Right hindlimb (tissue), 1 donor: ENCODE measurements around the gene DEFB131B.
"Not testable (repeated sequence)": the region's sequence is repeated elsewhere in the genome, so short reads cannot be mapped to it uniquely, and the experiment has no call there.

ENCODE experiments used
- DNase-seq: peaks from one replicate; pipeline ENCODE4 v3.0.0-alpha.2; 2018

Gene DEFB131B, protein sequence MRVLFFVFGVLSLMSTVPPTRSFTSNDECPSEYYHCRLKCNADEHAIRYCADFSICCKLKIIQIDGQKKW

DNA sequence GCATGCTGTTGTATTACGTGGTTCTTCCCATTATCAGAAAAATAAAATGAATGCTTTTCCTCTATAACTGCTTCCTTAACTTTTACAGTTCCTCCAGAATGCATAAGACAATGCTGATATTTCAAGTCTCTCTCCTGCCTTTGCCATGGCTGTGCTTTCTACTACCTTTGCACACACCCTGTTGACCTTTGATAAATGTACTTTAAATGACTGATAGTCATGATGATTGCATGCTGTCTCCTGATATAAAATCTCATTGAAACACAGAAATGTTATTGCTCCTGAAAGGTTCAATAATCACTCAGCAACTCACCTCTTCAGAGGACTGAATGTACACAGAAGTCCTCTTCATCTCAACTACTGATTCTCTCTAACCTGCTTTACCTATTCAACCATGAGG, at the start of gene DEFB131B:
TSS of gene DEFB131B (plus strand) at position 395 of the 400 bp plus-strand sequence. CDS start at position 395, 0 bp downstream.
- DNase-seq = not testable (repeated sequence)

DNA sequence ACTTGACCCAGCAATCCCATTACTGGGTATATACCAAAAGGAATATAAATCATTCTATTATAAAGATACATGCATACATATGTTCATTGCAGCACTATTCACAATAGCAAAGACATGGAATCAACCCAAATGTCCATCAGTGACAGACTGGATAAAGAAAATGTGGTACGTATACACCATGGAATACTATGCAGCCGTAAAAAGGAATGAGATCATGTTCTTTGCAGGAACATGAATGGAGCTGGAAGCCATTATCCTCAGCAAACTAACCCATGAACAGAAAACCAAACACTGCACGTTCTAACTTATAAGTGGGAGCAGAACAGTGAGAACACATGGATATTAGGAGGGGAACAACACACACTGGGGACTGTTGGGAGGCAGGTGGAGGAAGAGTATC, 49.0 kb upstream of the DEFB131B start:
- DNase-seq = not testable (repeated sequence)

DNA sequence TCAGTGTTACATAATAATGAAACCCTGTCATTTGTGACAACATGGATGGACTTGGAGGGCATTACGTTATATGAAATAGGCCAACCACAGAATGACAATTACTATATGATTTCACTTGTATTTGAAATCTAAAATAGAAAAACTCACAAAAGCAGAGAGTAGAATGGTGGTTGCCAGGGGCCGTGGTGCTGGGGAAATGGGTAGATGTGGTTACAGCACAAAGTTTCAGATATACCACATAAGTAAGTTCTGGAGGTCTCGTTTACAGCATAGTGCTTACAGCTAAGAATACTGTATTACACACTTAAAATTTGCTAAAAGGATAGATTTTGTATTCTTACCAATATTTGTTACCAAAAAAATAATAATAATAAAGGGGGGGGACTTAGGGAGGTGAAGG, 48.6 kb upstream of the DEFB131B start:
- not testable (repeated sequence) for DNase-seq

DNA sequence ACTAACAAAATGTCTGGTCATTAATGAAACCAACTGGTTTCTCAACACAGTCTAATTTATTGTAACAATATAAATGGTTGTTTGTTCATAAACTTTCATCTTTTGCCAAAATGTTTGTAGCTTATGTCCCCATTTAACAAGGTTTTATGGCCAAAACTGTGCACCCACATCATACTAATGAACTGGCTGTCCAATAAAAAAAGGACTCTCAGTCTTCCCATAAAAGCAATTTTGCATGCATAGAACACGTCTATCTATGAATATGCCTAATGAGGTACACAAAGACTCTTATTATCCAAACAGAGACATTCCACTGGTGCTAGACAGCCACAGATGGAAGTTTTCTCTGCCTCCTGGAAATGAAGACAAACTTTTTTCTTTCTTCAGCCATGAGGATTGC, 45.4 kb upstream of the DEFB131B start, which contains the start of gene DEFB108B:
TSS of gene DEFB108B (plus strand) at position 390 of the 400 bp plus-strand sequence. CDS start at position 390, 0 bp downstream.
- not testable (repeated sequence) for DNase-seq

DNA sequence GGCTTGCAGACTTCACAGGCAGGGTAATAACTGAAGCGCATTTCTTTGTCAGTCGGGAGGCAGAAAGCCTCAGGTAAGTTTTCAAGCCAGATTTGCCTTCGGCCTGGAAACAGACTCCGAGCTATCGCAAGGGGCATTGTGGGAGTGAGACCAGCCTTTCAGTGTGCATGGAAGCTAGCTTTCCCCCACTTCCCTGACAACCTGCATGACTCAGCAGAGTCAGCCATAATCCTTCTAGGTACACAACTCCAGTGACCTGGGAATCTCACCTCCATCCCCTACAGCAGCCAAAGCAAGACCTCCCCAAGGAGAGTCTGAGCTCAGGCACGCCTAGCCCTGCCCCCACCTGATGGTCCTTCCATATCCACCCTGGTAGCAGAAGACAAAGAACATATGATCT, 35.5 kb upstream of the DEFB131B start:
- not testable (repeated sequence) for DNase-seq

DNA sequence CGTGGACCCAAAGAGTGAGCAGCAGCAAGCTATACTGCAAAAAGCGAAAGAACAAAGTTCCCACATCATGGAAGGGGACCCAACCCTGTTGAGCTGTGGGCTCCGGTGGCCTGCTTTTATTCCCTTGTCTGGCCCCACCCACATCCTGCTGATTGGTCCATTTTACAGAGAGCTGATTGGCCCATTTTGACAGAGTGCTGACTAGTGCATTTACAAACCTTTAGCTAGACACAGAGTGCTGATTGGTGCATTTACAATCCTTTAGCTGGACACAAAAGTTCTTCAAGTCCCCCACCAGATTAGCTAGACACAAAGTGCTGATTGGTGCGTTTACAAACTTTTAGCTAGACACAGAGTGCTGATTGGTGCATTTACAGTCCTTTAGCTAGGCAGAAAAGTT, 34.9 kb upstream of the DEFB131B start:
- DNase-seq = not testable (repeated sequence)

DNA sequence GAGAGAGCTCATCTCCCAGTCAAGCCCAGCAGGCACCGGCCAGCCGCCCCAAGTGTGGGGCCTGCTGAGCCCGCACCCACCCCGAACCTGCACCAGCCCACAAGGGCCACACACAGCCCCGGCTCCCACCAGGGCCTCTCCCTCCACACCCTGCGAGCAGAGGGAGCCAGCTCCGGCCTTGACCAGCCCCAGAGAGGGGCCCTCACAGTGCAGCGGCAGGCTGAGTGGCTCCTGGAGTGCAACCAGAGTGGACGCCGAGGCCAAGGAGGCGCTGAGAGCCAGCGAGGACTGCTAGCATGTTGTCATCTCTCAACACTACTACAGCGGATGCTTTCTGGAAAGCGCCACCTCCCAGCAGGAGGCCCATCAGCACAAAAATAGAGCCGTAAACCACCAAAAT, 34.4 kb upstream of the DEFB131B start:
- no peak for DNase-seq

DNA sequence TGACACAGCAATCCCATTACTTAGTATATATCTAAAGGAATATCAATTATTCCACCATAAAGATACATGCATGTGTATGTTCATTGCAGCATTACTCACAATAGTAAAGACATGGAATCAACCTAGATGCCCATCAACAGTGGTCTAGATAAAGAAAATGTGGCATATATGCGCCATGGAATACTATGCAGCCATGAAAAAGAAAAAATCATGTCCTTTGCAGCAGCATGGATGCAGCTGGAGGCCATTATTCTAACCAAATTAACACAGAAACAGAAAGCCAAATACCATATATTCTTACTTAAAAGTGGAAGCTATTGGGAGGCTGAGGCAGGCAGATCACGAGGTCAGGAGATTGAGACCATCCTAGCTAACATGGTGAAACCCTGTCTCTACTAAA, 24.4 kb upstream of the DEFB131B start:
- not testable (repeated sequence) for DNase-seq

DNA sequence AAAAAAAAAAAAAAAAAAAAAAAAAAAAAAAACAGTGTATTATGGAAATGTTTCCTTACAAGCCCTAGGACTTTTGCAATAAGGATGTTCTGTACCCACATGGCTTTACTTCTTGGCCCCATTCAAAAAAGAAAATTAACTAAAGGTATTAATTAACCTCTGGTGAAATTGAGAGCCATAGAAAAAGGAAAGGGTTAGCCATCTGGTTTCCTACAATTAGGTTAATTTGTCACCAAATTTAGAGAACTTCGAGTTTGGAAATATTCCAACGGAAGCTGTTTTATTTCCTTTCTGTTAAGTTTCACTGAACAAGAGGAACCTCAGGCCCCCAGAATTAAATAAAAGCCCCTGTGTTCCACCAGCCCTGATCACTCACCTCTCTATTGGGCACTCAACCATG, 22.4 kb upstream of the DEFB131B start:
- not testable (repeated sequence) for DNase-seq

DNA sequence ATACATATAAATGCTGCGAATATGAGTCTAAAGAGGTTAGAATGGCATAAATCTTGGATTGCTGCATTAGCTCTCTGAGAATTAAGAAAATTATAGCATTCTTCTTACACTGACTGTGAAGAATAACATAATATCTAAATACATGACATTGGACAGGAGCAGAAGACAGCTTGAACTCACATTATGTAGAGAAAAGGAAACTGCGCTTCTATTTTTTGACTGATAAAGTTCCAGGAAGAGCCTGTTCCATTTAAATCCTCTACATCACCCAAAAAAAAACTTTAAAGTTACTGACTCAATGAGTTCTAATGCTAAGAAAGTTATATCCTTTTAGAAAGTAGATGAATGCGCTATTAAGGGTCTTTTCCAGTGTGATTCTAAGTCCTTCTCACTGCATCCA, 17.4 kb upstream of the DEFB131B start:
- not testable (repeated sequence) for DNase-seq

DNA sequence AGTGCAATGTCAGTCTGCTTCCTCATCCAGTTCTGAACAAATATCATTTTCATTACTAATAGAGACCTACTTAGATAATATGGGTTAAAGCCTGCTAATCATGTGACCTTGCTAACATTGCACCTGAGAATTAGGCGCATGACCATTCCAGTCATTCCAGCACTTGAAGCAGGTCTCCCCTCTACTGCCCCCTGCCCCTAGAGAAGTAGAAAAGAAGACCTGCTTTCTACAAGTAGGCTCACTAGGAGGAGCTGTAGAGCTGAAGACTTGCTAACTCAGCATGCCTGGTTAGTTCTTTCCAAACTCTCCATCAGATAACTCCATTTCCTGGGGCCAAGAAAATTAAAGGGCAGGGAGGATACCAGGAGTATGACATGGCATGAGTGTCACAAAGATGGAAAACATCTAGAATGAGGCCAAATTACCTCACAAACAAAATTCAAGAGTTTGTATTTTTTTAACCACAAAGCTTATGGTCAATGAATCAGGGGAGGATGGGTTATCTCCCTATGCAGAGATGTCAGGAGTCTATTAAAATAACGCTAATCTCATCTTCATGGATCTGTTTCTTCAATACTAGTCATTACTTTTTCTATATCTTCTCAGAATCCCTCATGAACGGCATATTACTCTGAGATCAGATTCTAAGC, 14.2 kb upstream of the DEFB131B start:
- DNase-seq = peak; percentile 22

DNA sequence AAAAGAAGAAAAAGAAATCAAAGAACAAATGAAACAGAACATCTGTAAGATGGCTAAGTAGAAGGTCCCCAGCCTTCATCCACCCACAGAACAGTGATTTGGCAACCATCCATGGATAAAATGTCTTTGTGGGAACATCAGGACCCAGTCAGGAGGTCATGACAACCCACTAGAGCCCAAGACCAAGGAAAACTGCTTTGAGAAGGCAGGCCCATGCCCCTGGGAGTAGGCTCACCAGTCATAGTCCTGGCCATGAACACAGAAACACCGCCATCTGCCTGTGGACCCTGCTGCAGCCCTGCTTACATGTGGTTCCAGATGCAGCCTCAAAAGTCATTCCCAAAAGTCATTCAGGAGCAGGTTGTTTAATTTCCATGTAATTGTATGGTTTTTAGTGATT, 11.0 kb upstream of the DEFB131B start:
- DNase-seq = not testable (repeated sequence)

DNA sequence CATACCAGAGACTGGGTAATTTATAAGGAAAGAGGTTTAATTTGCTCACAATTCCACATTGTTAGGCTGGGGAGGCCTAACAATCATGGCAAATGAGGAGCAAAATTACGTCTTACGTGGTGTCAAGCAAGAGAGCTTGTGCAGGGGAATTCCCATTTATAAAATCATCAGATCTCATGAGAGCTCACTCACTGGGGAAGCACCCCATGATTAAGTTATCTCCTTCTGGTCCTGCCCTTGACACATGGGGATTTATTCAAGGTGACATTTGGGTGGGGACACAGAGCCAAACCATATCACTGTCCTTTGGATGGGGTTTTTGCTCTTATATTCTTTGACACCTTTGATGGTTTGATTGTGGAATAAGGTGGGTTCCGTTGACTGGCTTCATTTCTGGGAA, 8.3 kb upstream of the DEFB131B start:
- DNase-seq = not testable (repeated sequence)

DNA sequence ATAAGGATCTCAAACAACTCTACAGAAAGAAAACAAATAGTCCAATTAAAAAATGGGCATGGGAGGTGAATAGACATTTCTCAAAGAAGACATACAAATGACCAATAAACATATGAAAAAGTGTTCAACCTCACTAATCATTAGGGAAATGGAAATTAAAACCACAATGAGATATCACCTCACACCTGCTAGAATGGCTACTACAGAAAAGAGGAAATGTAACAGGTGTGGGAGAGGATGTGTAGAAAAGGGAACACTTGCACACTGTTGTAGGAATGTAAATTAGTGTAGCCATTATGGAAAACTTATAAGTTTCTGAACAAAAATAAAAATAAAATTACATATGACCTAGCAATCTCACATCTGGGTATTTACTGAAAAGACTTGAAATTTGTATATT, 7.6 kb upstream of the DEFB131B start:
- DNase-seq = not testable (repeated sequence)

DNA sequence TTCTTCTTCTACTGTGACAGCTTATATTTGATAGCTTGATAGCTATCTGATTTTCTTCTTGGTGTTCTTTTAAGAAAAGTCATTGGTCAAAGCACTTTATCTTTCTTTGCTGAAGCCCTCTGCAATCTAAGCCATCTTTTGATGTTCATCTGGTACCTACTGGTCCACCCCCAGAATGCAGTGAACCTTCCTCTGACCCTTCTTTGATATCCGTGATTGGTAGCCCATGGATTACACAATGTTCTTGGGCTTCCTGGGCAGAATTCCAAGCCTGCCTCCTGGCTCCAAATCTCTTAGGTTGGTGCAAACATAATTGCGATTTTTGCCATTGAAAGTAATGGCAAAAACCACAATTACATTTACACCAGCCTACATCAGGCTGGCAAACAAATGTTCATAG, 2.0 kb upstream of the DEFB131B start:
- DNase-seq = not testable (repeated sequence)

DNA sequence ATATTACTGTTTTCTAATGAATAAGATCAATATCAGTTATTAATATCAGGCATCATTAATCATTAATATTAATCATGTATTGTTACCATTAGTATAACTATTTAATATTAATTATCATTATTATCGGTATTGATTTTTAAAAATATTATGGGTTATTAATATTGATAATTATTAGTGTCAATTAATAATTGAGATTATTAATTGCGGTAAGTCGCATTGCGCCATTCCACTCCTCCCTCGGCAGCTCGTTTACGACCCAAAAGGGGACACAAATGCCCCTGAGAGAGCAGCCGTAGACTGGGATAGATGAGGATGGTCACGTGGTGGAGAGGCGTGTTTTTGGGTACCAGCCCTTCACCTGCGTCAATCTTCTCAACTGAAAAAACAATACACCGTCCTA, 7.6 kb downstream of the DEFB131B start:
- DNase-seq = not testable (repeated sequence)

DNA sequence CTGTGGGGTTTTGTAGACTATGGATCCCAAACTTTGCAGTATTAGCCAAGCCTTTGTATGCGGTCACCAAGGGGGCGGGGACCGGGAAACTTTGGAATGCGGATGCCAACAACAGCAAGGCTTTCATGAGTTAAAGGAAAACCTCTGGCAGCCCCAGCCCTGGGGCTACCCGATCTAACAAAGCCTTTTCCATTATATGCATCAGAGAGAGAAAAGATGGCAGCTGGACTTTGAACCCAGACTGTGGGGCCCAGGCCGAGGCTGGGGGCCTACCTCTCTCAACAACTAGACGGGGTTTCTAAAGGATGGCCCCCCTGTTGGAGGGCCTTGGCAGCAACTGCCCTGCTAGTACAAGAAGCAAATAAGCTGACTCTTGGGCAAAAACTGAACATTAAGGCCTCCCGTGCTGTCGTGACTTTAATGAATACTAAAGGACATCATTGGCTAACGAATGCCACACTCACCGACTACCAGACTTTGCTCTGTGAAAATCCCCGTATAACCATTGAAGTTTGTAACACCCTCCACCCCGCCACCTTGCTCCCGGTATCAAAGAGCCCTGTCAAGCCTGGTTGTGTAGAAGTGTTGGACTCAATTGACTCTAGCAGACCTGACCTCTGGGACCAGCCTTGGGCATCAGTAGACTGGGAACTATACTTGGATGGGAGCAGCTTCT, 10.2 kb downstream of the DEFB131B start:
- not testable (repeated sequence) for DNase-seq

DNA sequence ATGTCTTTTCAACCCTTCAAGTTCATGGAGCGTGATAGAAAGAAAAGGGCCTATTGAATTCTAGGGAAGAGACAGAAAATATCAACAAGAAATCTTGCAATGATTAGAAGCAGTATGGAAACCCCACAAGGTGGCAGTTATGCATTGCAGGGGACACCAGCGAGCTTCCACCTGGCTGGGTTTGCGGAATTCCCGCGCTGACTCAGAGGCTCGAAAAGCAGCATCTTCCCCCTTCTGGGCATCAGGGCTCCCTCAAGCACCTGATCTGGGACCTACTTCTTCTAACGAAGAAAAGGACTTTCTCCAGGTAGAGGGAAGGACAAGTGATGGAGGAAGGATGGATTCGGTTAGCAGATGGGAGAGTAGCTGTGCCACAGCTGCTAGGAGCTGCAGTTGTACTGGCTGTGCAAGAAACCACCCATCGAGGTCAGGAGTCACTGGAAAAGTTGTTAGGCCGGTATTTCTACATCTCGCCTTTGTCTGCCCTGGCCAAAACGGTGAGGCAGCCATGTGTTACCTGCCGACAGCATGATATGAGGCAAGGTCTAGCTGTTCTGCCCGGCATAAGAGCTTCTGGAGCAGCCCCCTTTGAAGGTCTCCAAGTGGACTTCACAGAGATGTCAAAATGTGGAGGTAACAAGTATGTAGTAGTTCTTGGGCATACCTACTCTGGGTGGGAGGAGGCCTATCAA, 11.1 kb downstream of the DEFB131B start:
- not testable (repeated sequence) for DNase-seq

DNA sequence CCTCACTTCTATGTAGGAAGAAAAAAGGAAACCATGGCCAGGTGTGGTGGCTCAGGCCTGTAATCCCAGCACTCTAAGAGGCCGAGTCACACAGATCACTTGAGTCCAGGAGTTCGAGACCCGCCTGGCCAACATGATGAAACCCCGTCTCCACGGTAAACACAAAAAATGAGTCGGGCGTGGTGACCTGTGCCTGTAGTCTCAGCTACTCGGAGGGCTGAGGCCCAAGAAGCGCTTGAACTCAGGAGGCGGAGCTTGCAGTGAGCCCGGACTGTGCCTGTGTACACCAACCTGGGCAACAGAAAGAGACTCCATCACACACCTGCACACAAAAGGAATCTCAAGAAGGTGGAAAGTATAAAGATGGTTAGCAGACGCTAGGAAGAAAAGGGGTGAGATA, 17.7 kb downstream of the DEFB131B start:
- no peak for DNase-seq

DNA sequence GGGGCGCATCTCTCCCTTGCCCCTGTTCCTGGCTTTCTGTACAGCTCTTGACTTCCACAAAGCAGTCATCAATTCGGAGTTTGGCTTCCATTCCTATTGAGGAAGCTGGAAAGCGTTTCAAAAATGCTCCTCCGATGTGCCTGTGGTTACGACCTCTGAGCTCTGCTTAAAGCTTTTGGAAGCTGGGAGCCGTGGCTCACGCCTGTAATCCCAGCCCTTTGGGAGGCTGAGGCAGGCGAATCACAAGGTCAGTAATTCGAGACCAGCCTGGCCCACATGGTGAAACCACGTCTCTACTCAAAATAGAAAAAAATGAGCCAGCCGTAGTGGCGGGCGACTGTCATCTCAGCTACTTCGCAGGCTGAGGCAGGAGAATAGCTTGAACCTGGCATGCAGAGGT, 22.9 kb downstream of the DEFB131B start:
- peak; percentile 27 for DNase-seq

DNA sequence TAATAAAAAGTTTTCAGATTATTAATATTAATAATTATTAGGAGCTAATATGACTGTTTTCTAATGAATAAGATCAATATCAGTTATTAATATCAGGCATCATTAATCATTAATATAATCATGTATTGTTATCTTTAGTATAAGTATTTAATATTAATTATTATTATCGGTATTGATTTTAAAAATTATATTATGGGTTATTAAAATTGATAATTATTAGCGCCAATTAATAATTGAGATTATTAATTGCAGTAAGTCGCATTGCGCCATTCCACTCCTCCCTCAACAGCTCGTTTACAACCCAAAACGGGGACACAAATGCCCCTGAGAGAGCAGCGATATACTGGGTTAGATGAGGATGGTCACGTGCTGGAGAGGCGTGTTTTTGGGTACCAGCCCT, 30.0 kb downstream of the DEFB131B start:
- DNase-seq = no peak

DNA sequence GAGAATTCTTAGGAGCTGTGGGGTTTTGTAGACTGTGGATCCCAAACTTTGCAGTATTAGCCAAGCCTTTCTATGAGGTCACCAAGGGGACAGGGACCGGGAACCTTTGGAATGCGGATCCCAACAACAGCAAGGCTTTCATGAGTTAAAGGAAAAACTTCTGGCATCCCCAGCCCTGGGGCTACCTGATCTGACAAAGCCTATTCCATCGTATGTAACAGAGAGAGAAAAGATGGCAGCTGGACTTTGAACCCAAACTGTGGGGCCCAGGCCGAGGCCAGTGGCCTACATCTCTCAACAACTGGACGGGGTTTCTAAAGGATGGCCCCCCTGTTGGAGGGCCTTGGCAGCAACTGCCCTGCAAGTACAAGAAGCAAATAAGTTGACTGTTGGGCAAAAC, 32.5 kb downstream of the DEFB131B start:
- DNase-seq = not testable (repeated sequence)

DNA sequence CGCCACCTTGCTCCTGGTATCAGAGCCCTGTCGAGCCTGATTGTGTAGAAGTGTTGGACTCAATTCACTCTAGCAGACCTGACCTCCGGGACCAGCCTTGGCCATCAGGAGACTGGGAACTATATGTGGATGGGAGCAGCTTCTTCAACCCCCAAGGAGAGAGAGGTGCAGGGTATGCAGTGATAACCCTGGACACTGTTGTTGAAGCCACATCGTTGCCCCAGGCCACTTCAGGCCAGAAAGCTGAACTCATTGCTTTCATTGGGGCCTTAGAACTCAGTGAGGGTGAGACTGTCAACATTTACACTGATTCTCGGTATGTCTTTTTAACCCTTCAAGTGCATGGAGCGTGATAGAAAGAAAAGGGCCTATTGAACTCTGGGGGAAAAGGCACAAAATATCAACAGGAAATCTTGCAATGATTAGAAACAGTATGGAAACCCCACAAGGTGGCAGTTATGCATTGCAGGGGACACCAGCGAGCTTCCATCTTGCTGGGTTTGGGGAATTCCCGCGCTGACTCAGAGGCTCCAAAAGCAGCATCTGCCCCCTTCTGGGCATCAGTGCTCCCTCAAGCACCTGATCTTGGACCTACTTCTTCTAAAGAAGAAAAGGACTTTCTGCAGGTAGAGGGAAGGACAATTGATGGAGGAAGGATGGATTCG, 33.2 kb downstream of the DEFB131B start:
- not testable (repeated sequence) for DNase-seq
